ENCODE measurements around the gene USP46.
A peak's percentile ranks its signal among the peaks of the same experiment; 100 is the strongest.

The USP46 gene, protein sequence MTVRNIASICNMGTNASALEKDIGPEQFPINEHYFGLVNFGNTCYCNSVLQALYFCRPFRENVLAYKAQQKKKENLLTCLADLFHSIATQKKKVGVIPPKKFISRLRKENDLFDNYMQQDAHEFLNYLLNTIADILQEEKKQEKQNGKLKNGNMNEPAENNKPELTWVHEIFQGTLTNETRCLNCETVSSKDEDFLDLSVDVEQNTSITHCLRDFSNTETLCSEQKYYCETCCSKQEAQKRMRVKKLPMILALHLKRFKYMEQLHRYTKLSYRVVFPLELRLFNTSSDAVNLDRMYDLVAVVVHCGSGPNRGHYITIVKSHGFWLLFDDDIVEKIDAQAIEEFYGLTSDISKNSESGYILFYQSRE

DNA sequence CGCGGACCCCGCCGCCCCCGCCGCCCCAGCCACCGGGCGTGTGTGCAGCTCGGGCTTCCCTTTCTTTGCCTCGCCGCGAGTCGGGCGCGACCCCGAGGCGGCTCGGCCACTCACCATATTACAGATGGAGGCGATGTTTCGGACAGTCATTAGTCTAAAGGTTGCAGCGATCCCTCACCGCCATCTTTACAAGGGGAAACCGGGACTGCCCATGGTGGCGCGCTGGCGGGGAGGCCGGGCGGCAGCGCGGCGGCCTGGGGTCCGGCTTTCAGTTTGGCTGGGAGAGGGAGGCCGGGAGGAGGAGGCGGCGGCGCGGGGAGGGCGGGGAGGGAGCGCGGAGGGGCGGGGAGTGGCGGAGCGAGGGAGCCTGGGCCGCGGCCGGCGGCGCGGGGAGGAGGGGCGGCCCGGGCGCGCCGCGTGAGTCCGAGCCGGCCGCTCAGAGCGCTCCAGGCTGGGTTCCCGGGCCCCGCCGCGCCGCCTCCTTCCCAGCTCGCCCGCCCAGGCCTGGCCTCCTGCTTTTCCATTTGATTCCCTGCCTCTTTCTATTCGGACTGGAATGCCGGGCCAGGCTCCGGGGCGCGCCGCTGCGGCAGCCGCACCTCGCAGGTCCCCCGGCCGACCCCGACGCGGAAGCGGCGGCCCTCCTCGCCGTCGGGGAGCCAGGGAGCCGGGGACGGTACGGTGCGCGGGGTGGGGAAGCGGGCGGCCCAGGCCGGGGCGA, at the start of gene USP46:
Gene USP46, minus strand, starts transcription at position 301 of the 721 bp plus-strand sequence. Its CDS starts 151 bp downstream, at position 150.
- in situ Hi-C loops (cut with HindIII; ENCODE audit: low sequenced_read_pairs), result no loop called here
- TF ChIP-seq, protein P1, sequence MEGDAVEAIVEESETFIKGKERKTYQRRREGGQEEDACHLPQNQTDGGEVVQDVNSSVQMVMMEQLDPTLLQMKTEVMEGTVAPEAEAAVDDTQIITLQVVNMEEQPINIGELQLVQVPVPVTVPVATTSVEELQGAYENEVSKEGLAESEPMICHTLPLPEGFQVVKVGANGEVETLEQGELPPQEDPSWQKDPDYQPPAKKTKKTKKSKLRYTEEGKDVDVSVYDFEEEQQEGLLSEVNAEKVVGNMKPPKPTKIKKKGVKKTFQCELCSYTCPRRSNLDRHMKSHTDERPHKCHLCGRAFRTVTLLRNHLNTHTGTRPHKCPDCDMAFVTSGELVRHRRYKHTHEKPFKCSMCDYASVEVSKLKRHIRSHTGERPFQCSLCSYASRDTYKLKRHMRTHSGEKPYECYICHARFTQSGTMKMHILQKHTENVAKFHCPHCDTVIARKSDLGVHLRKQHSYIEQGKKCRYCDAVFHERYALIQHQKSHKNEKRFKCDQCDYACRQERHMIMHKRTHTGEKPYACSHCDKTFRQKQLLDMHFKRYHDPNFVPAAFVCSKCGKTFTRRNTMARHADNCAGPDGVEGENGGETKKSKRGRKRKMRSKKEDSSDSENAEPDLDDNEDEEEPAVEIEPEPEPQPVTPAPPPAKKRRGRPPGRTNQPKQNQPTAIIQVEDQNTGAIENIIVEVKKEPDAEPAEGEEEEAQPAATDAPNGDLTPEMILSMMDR (IDR thresholded peaks at IDR 0.05; ENCODE audit: low read depth, low read length, missing control alignments), result no peak
- H3K4me3 ChIP-seq (ENCODE audit: low read depth, low read length), result peak within 1 kb of the TSS; percentile 73
- DNase-seq (ENCODE audit: low read depth), result no peak

DNA sequence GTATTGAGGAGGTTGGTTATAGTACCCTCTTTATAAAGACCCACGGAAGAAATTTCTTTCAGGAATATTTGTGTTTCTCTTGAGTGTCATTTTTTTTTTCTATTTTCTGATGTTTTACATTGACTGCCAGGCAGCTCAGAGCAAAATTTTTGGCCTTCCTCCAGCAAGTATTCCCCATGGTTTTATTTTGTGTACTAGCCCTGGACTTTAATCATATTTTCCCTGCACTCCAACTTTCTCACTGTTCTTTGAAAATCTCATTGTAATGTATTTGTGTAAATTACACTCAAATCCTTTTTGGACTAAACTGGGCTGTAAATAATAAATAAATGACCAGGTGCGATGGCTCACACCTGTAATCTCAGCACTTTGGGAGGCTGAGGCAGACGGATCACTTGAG, 45.6 kb upstream of the USP46 start:
- TF ChIP-seq, protein P1 (IDR thresholded peaks at IDR 0.05; ENCODE audit: low read depth, low read length, missing control alignments), result no peak
- no peak for DNase-seq (ENCODE audit: low read depth)
- in situ Hi-C loops (cut with HindIII; ENCODE audit: low sequenced_read_pairs), result no loop called here
- H3K4me3 ChIP-seq (ENCODE audit: low read depth, low read length), result no peak overlapping the region

DNA sequence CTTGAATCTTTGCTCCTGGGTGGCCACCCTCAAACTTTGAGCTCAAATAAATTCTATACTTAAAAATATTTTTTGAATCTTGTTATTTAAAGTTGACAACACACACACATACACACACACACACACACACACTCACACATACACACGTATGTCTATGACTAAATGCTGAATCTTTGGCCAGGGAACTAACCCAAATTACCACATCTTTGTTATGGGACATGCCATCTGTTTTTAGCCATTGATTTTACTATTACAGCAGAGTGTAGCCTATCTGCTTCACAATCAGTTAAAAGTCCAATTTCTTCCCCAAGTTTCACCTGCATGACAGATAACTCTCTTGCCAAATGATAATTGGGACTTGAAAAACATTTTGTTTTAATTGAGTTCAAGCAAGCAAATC, 45.0 kb upstream of the USP46 start:
- TF ChIP-seq, protein P1 (IDR thresholded peaks at IDR 0.05; ENCODE audit: low read depth, low read length, missing control alignments), result no peak
- no peak overlapping the region for H3K4me3 ChIP-seq (ENCODE audit: low read depth, low read length)
- DNase-seq (ENCODE audit: low read depth), result no peak
- in situ Hi-C loops (cut with HindIII; ENCODE audit: low sequenced_read_pairs), result no loop called here

- TF ChIP-seq, protein P1 (IDR thresholded peaks at IDR 0.05; ENCODE audit: low read depth, low read length, missing control alignments), result no peak
- no peak overlapping the region for H3K4me3 ChIP-seq (ENCODE audit: low read depth, low read length)
- DNase-seq (ENCODE audit: low read depth), result no peak
- in situ Hi-C loops (cut with HindIII; ENCODE audit: low sequenced_read_pairs), result no loop called here
Observed at GRCh38 chr4:52701207-52701606, 42.1 kb upstream of the USP46 start.

DNA sequence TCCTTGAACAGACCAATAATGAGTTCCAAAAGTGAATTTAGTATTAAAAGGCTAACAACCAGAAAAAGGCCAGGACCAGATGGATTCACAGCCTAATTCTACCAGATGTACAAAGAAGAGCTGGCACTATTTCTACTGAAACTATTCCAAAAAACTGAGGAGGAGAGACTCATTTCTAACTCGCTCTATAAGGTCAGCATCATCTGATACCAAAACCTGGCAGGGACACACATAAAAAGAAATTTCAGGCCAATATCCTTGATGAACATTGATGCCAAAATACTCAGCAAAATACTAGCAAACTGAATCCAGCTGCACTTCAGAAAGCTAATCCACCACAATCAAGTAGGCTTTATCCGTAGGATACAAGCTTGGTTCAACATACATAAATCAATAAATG, 35.8 kb upstream of the USP46 start:
- H3K4me3 ChIP-seq (ENCODE audit: low read depth, low read length), result no peak overlapping the region
- DNase-seq (ENCODE audit: low read depth), result no peak
- TF ChIP-seq, protein P1 (IDR thresholded peaks at IDR 0.05; ENCODE audit: low read depth, low read length, missing control alignments), result no peak
- in situ Hi-C loops (cut with HindIII; ENCODE audit: low sequenced_read_pairs), result no loop called here

DNA sequence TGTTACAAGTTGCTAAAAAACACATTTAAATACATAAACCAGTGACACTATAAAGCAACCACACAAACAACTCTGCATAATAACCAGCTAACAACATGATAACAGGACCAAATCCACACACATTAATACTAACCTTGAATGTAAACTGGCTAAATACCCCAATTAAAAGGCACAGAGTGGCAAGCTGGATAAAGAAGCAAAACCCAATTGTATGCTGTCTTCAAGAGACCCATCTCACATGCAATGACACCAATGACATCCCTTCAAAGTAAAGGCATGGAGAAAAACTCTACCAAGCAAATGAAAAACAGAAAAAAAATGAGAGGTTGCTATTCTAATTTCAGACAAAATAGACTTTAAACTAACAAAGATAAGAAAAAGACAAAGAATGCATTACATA, 34.4 kb upstream of the USP46 start:
- no peak for DNase-seq (ENCODE audit: low read depth)
- no peak overlapping the region for H3K4me3 ChIP-seq (ENCODE audit: low read depth, low read length)
- in situ Hi-C loops (cut with HindIII; ENCODE audit: low sequenced_read_pairs), result no loop called here
- TF ChIP-seq, protein P1 (IDR thresholded peaks at IDR 0.05; ENCODE audit: low read depth, low read length, missing control alignments), result no peak
